GM12878 (cell line): ENCODE data around the gene PRR5L. TPM values are rescaled to one million over a fixed set of nuclear protein-coding genes. Genes with fewer than 3 reads are reported as not detected.

Experiments
- ATAC-seq: fragments of 200-7000 bp; cut with Tn5 transposase; 3 replicates; pipeline ENCODE4 v1.9.1; 2020; ENCODE audit warnings: mild to moderate bottlenecking, moderate library complexity
- BruUV-seq: library from RNA; stranded (reverse); fragments of 400-500 nt; replicated peaks from 2 replicates; lab custom pipeline; 2021; lab: Mats Ljungman, UMichigan
- CTCF ChIA-PET: fragments of 300-600 bp; sonication (Branson Sonifier 250); formaldehyde crosslinking; extraction: SDS; loops from one replicate; lab custom pipeline; 2021; ENCODE audit warnings: inconsistent platforms; lab: Yijun Ruan, JAX
- POLR2A ChIA-PET: fragments of 350-600 bp; formaldehyde crosslinking; extraction: SDS; loops from one replicate; lab custom pipeline; 2021; ENCODE audit warnings: inconsistent platforms; lab: Charles Lee
- RAD21 ChIA-PET: fragments of 300-600 bp; sonication (Branson Sonifier 250); formaldehyde crosslinking; loops from one replicate; lab custom pipeline; 2023; ENCODE audit warnings: antibody characterized with exemption; ENCODE audit not compliant: unreplicated experiment; lab: Charles Lee
- SMC1A ChIA-PET: fragments of 300-600 bp; sonication (Branson Sonifier 250); formaldehyde crosslinking; loops from one replicate; lab custom pipeline; 2023; ENCODE audit not compliant: unreplicated experiment, uncharacterized antibody; lab: Charles Lee
- DNase-seq: peaks from one replicate; pipeline ENCODE4 v3.0.0-alpha.2; 2011; ENCODE audit warnings: low read depth, low spot score
- FAIRE-seq: peaks from 3 replicates; lab custom pipeline; 2011; peaks lifted over from hg19 to GRCh38; lab: Jason Lieb, UNC
- H2AFZ ChIP-seq: 2 replicates; pipeline ENCODE4 v1.6.0; 2011; ENCODE audit warnings: low read depth, low read length, control low read depth; ENCODE audit not compliant: control insufficient read depth
- H3K27ac ChIP-seq: 2 replicates; pipeline ENCODE4 v1.5.1; 2011; ENCODE audit warnings: control low read depth; ENCODE audit not compliant: control insufficient read depth, insufficient read depth
- H3K27me3 ChIP-seq, 2 experiments: replicated peaks in 1 of 2; 2 replicates each; pipeline versions ENCODE4 v1.6.0 to v1.6.1; 2011; ENCODE audit warnings: low read length in 1 of 2; ENCODE audit not compliant: control insufficient read depth in 2 of 2, insufficient read depth in 2 of 2
- H3K36me3 ChIP-seq, 2 experiments: 2 replicates each; pipeline ENCODE4 v1.5.1; 2011; ENCODE audit warnings: low read length in 1 of 2; ENCODE audit not compliant: control insufficient read depth in 2 of 2, insufficient read depth in 2 of 2
- H3K4me1 ChIP-seq: 2 replicates; pipeline ENCODE4 v1.6.1; 2011; ENCODE audit warnings: mild to moderate bottlenecking, low read length, moderate library complexity, mixed read lengths; ENCODE audit not compliant: control insufficient read depth, insufficient read depth
- H3K4me2 ChIP-seq: 2 replicates; pipeline ENCODE4 v1.6.0; 2011; ENCODE audit warnings: control low read depth; ENCODE audit not compliant: control insufficient read depth, insufficient read depth
- H3K4me3 ChIP-seq: fragments of 200-600 bp; sonication (generic); 2 replicates; pipeline ENCODE4 v1.5.1; 2016
- H3K79me2 ChIP-seq: 2 replicates; pipeline ENCODE4 v1.6.0; 2011; ENCODE audit warnings: low read length; ENCODE audit not compliant: control insufficient read depth, insufficient read depth
- H3K9ac ChIP-seq: 2 replicates; pipeline ENCODE4 v1.8.0; 2011; ENCODE audit warnings: low read length, control low read depth, mixed read lengths; ENCODE audit not compliant: control insufficient read depth, insufficient read depth
- H3K9me3 ChIP-seq: replicated peaks from 3 replicates; pipeline ENCODE4 v1.5.1; 2011; ENCODE audit warnings: mild to moderate bottlenecking, low read length; ENCODE audit not compliant: control insufficient read depth, insufficient read depth
- H4K20me1 ChIP-seq: 2 replicates; pipeline ENCODE4 v1.6.0; 2011; ENCODE audit not compliant: control insufficient read depth, insufficient read depth
- BACH1 ChIP-seq: fragments of 450-650 bp; IDR thresholded peaks from 2 replicates; pipeline ENCODE4 v1.6.1; 2017; ENCODE audit warnings: mild to moderate bottlenecking, borderline replicate concordance
- BCL11A ChIP-seq: IDR thresholded peaks from 2 replicates; pipeline ENCODE4 v1.6.1; 2011; ENCODE audit warnings: low read depth, low read length
- E2F8 ChIP-seq: fragments of 450-650 bp; IDR thresholded peaks from 2 replicates; pipeline ENCODE4 v1.6.1; 2018; ENCODE audit warnings: mild to moderate bottlenecking, low read depth, moderate library complexity; ENCODE audit not compliant: partially characterized antibody
- FOXM1 ChIP-seq: IDR thresholded peaks from 2 replicates; pipeline ENCODE4 v1.6.1; 2012; ENCODE audit warnings: low read depth, mild to moderate bottlenecking, inconsistent platforms, low read length, moderate library complexity
- GABPA ChIP-seq: IDR thresholded peaks from 2 replicates; pipeline ENCODE4 v1.6.1; 2014; ENCODE audit warnings: antibody characterized with exemption, low read depth, mild to moderate bottlenecking, inconsistent platforms
- HDAC6 ChIP-seq: fragments of 200-600 bp; sonication (generic); IDR thresholded peaks from one replicate; pipeline ENCODE4 v1.8.0; 2017; ENCODE audit warnings: antibody characterized with exemption; ENCODE audit not compliant: unreplicated experiment
- IKZF2 ChIP-seq, 2 experiments: fragments of 450-650 bp; IDR thresholded peaks; 2 replicates each; pipeline ENCODE4 v1.6.1; 2017; ENCODE audit warnings: mild to moderate bottlenecking in 2 of 2, moderate library complexity in 2 of 2
- MEF2B ChIP-seq: fragments of 450-650 bp; IDR thresholded peaks from 2 replicates; pipeline ENCODE4 v1.6.1; 2018; ENCODE audit warnings: mild to moderate bottlenecking, moderate library complexity; ENCODE audit not compliant: partially characterized antibody, poor library complexity, severe bottlenecking
- MTA2 ChIP-seq: fragments of 450-650 bp; IDR thresholded peaks from 2 replicates; pipeline ENCODE4 v1.6.1; 2016; ENCODE audit warnings: low read depth, mild to moderate bottlenecking, moderate library complexity
- MYC ChIP-seq: IDR thresholded peaks from 2 replicates; pipeline ENCODE4 v1.6.1; 2011; ENCODE audit warnings: mild to moderate bottlenecking, low read length, moderate library complexity, inconsistent platforms; ENCODE audit not compliant: insufficient read depth, insufficient replicate concordance, insufficient read length, severe bottlenecking
- RB1 ChIP-seq: fragments of 450-650 bp; formaldehyde crosslinking; IDR thresholded peaks from 2 replicates; pipeline ENCODE4 v1.6.1; 2017; ENCODE audit warnings: mild to moderate bottlenecking, borderline replicate concordance
- STAT1 ChIP-seq: fragments of 450-650 bp; conservative IDR thresholded peaks from 2 replicates; pipeline ENCODE4 v1.6.1; 2014; ENCODE audit warnings: antibody characterized with exemption, mild to moderate bottlenecking
- SUZ12 ChIP-seq: fragments of 200-600 bp; sonication (generic); IDR thresholded peaks from one replicate; pipeline ENCODE4 v1.6.1; 2018; ENCODE audit warnings: antibody characterized with exemption, mild to moderate bottlenecking; ENCODE audit not compliant: unreplicated experiment
- YY1 ChIP-seq: IDR thresholded peaks from 2 replicates; pipeline ENCODE4 v1.6.1; 2011; ENCODE audit warnings: low read depth, mild to moderate bottlenecking, low read length
- ZNF384 ChIP-seq: IDR thresholded peaks from 2 replicates; pipeline ENCODE4 v1.6.1; 2012; ENCODE audit warnings: low read depth, mild to moderate bottlenecking, low read length, improper control_type of control experiment, borderline replicate concordance
- WGBS: methylation state at CpG from one replicate; pipeline ENCODE4 v1.1.6; 2016; ENCODE audit warnings: low lambda C conversion rate; ENCODE audit not compliant: insufficient replicate concordance, insufficient coverage; ENCODE audit errors: missing lambda C conversion rate; 5-methylcytosine and 5-hydroxymethylcytosine counted together
- in situ Hi-C: fragments of 300-500 bp; cut with MboI; formaldehyde crosslinking; loops from 9 replicates; pipeline ENCODE4 v1.14.3; 2018; ENCODE audit warnings: mixed read lengths
- intact Hi-C: fragments of 100-400 bp; cut with micrococcal nuclease; formaldehyde crosslinking; loops from one replicate; pipeline ENCODE4 v1.14.2; 2022; ENCODE audit not compliant: unreplicated experiment
- polyA plus RNA-seq, 11 experiments: library from polyadenylated mRNA; depleted of rRNA in 4 of 11; unstranded in 6 of 11; stranded (reverse) in 5 of 11; fragments of >200 nt; fragmentation: Nextera tagmentation in 4 of 11; fragmentation: Illumina TruSeq in 1 of 11; extraction: Ambion mirVana in 4 of 11; extraction: Trizol in 1 of 11; gene quantifications; 1 replicate in 1 of 11; 2 replicates in 10 of 11; pipeline versions ENCODE4 v1.2.1 to v1.2.3, GENCODE V29; 2011 to 2016; ENCODE audit warnings: inconsistent platforms in 2 of 11, missing spikeins in 2 of 11, low read depth in 1 of 11
- total RNA-seq, 4 experiments: library from RNA; depleted of rRNA in 3 of 4; stranded (reverse); fragments of >200 nt in 3 of 4; fragmentation: Illumina TruSeq in 1 of 4; extraction: Trizol in 1 of 4; gene quantifications; 2 replicates each; pipeline versions ENCODE4 v1.2.1 to v1.2.3, GENCODE V29; 2013 to 2021
- TF ChIP-seq, protein P1 (sequence below), 3 experiments: IDR thresholded peaks in 2 of 3; conservative IDR thresholded peaks in 1 of 3; 2 replicates each; pipeline ENCODE4 v1.5.1; 2011; ENCODE audit warnings: low read depth in 3 of 3, low read length in 3 of 3, mild to moderate bottlenecking in 3 of 3, control low read depth in 2 of 3, moderate library complexity in 2 of 3, inconsistent platforms in 1 of 3, mixed read lengths in 1 of 3; ENCODE audit not compliant: control insufficient read depth in 2 of 3, insufficient read depth in 1 of 3; ENCODE audit errors: extremely low read depth in 1 of 3

Gene PRR5L
- total and polyA plus RNA-seq, 10 of the 15 experiments (the other 5 are each of a cell fraction or from before 2014, with no cell fraction given) = 0.11 to 4.2 (median 0.67) TPM; not detected in 1

GRCh38 chr11:36376888-36377758 is 81.0 kb downstream of the PRR5L start:
- RAD21 ChIA-PET = interaction anchor here (0.9 kb wide), 1 partner anchor 13 kb away, joined by 3 read pairs; no protein-coding TSS in a partner anchor
- peak overlapping the region; percentile 61 for H3K4me3 ChIP-seq
- TF ChIP-seq RB1 (no peak), MTA2 (no peak), YY1 (no peak), MEF2B (no peak), BCL11A (no peak), SUZ12 (peak; percentile 66), STAT1 (no peak), BACH1 (no peak), MYC (no peak), IKZF2 (IDR thresholded peaks at IDR 0.05) (no peak), ZNF384 (no peak), HDAC6 (peak; percentile 82), FOXM1 (no peak), GABPA (no peak), E2F8 (no peak)
- TF ChIP-seq, protein P1, sequence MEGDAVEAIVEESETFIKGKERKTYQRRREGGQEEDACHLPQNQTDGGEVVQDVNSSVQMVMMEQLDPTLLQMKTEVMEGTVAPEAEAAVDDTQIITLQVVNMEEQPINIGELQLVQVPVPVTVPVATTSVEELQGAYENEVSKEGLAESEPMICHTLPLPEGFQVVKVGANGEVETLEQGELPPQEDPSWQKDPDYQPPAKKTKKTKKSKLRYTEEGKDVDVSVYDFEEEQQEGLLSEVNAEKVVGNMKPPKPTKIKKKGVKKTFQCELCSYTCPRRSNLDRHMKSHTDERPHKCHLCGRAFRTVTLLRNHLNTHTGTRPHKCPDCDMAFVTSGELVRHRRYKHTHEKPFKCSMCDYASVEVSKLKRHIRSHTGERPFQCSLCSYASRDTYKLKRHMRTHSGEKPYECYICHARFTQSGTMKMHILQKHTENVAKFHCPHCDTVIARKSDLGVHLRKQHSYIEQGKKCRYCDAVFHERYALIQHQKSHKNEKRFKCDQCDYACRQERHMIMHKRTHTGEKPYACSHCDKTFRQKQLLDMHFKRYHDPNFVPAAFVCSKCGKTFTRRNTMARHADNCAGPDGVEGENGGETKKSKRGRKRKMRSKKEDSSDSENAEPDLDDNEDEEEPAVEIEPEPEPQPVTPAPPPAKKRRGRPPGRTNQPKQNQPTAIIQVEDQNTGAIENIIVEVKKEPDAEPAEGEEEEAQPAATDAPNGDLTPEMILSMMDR (IDR thresholded peaks at IDR 0.05 in 2 of 3, conservative IDR thresholded peaks at IDR 0.05 in 1 of 3; ENCODE audit: control insufficient read depth in 2 of 3, extremely low read depth in 1 of 3, insufficient read depth in 1 of 3, low read depth in 3 of 3, low read length in 3 of 3) = peak; percentile 37 to 54 (median 39); a peak in 5 of 6 replicates

More at GRCh38 chr11:36376888-36377758, 81.0 kb downstream of the PRR5L start:
- Histone ChIP-seq H3K27me3 (peaks cover 11 to 16% of the 10 kb centered on the region in 2 experiments), H3K9ac (peak overlapping the region; percentile 26; the same call in 1 of the 2 replicates), H3K9me3 (no peaks in the 10 kb centered on the region), H3K27ac (no peak overlapping the region), H3K4me1 (peaks cover 7% of the 10 kb centered on the region), H4K20me1 (no peaks in the 10 kb centered on the region), H3K4me2 (peak overlapping the region; percentile 93), H3K79me2 (no peaks in the 10 kb centered on the region), H2AFZ (peak overlapping the region; percentile 61), H3K36me3 (no peaks in the 10 kb centered on the region)
- ChIA-PET CTCF (interaction anchor here (1.3 to 1.6 kb wide), 2 partner anchors 29 to 30 kb away, joined by 3 to 4 read pairs; no protein-coding TSS in a partner anchor), POLR2A (no interaction called here), SMC1A (no interaction called here)
- 1% methylated on average over 66 of the region's 68 CpGs for WGBS
- BruUV-seq = no TSS peak
- FAIRE-seq = no peak
- in situ Hi-C loops (no loop called here), intact Hi-C loops (no loop called here)
- peak; percentile 72 for ATAC-seq
- no peak for DNase-seq
